IMR-90 (cell line): Measurements from ENCODE around the gene SMPDL3A. TPM values are rescaled to one million over a fixed set of nuclear protein-coding genes. Genes with fewer than 3 reads are reported as not detected.

Source experiments
- ATAC-seq: fragments of 200-7000 bp; cut with Tn5 transposase; 2 replicates; pipeline ENCODE4 v1.9.1; 2020; ENCODE audit warnings: low read depth, mild to moderate bottlenecking, moderate library complexity
- BruUV-seq: library from RNA; stranded (reverse); fragments of 400-500 nt; replicated peaks from 2 replicates; lab custom pipeline; 2021; lab: Mats Ljungman, UMichigan
- CTCF ChIA-PET: fragments of 300-600 bp; formaldehyde crosslinking; extraction: SDS; loops from one replicate; lab custom pipeline; 2021; ENCODE audit warnings: antibody characterized with exemption; lab: Yijun Ruan, JAX
- POLR2A ChIA-PET: fragments of 300-600 bp; sonication (Branson Sonifier 250); formaldehyde crosslinking; loops from one replicate; lab custom pipeline; 2022; ENCODE audit warnings: antibody characterized with exemption; ENCODE audit not compliant: unreplicated experiment; lab: Charles Lee
- DNase-seq: peaks from one replicate; pipeline ENCODE4 v3.0.0; 2013
- H2AFZ ChIP-seq: replicated peaks from 2 replicates; pipeline ENCODE3; 2013; ENCODE audit warnings: low read length, mild to moderate bottlenecking; ENCODE audit not compliant: poor library complexity
- H2AK5ac ChIP-seq: 2 replicates; pipeline ENCODE4 v1.6.1; 2013; ENCODE audit warnings: low read depth, low read length, inconsistent platforms
- H2AK9ac ChIP-seq: replicated peaks from 2 replicates; pipeline ENCODE3; 2013; ENCODE audit warnings: mild to moderate bottlenecking, low read depth, low read length, moderate library complexity; ENCODE audit not compliant: poor library complexity
- H2BK120ac ChIP-seq: 2 replicates; pipeline ENCODE4 v1.6.1; 2013; ENCODE audit warnings: low read depth, low read length, inconsistent platforms
- H2BK15ac ChIP-seq: 3 replicates; pipeline ENCODE4 v1.6.1; 2013; ENCODE audit warnings: low read depth, low read length, inconsistent platforms
- H2BK20ac ChIP-seq: 2 replicates; pipeline ENCODE4 v1.6.1; 2013; ENCODE audit warnings: low read depth, mild to moderate bottlenecking, inconsistent platforms, low read length, moderate library complexity
- H2BK5ac ChIP-seq: 2 replicates; pipeline ENCODE4 v1.6.1; 2013; ENCODE audit warnings: mild to moderate bottlenecking, low read depth, low read length, inconsistent platforms; ENCODE audit not compliant: poor library complexity, severe bottlenecking
- H3K14ac ChIP-seq: replicated peaks from 2 replicates; pipeline ENCODE4 v1.6.1; 2013; ENCODE audit warnings: low read depth, low read length, inconsistent platforms
- H3K18ac ChIP-seq: 2 replicates; pipeline ENCODE4 v1.6.1; 2013; ENCODE audit warnings: low read depth, low read length, control low read depth
- H3K23ac ChIP-seq: 2 replicates; pipeline ENCODE4 v1.6.1; 2013; ENCODE audit warnings: low read depth, low read length, inconsistent platforms
- H3K27ac ChIP-seq: 2 replicates; pipeline ENCODE4 v1.5.1; 2013; ENCODE audit warnings: mild to moderate bottlenecking, control low read depth, low read length; ENCODE audit not compliant: insufficient read depth
- H3K27me3 ChIP-seq: 2 replicates; pipeline ENCODE4 v1.6.1; 2013; ENCODE audit warnings: low read length; ENCODE audit not compliant: control insufficient read depth, insufficient read depth
- H3K36me3 ChIP-seq: 2 replicates; pipeline ENCODE4 v1.6.1; 2013; ENCODE audit warnings: low read length, mixed read lengths; ENCODE audit not compliant: control insufficient read depth, insufficient read depth
- H3K4ac ChIP-seq: 2 replicates; pipeline ENCODE4 v1.6.1; 2013; ENCODE audit warnings: low read depth, low read length, inconsistent platforms
- H3K4me1 ChIP-seq: 2 replicates; pipeline ENCODE4 v1.6.1; 2013; ENCODE audit warnings: low read length, mixed read lengths; ENCODE audit not compliant: control insufficient read depth, insufficient read depth
- H3K4me2 ChIP-seq: 2 replicates; pipeline ENCODE4 v1.6.1; 2013; ENCODE audit warnings: low read depth, mild to moderate bottlenecking, control low read depth, low read length, moderate library complexity
- H3K4me3 ChIP-seq: 2 replicates; pipeline ENCODE4 v1.5.1; 2013; ENCODE audit warnings: low read depth, mild to moderate bottlenecking, control low read depth, low read length, moderate library complexity; ENCODE audit not compliant: insufficient read depth
- H3K56ac ChIP-seq: 2 replicates; pipeline ENCODE4 v1.6.1; 2013; ENCODE audit warnings: low read length, inconsistent platforms; ENCODE audit not compliant: insufficient read depth; ENCODE audit errors: extremely low read depth
- H3K79me1 ChIP-seq, 2 experiments: 2 replicates each; pipeline ENCODE4 v1.6.1; 2013; ENCODE audit warnings: low read length in 2 of 2, inconsistent platforms in 1 of 2, low read depth in 1 of 2
- H3K9ac ChIP-seq: 2 replicates; pipeline ENCODE4 v1.6.1; 2013; ENCODE audit warnings: low read depth, low read length, control low read depth
- H3K9me1 ChIP-seq: 2 replicates; pipeline ENCODE4 v1.6.1; 2013; ENCODE audit warnings: low read length, inconsistent platforms; ENCODE audit not compliant: insufficient read depth
- H3K9me3 ChIP-seq: 2 replicates; pipeline ENCODE4 v1.6.1; 2013; ENCODE audit warnings: low read length; ENCODE audit not compliant: control insufficient read depth, insufficient read depth
- H4K20me1 ChIP-seq: 2 replicates; pipeline ENCODE4 v1.6.1; 2013; ENCODE audit warnings: low read length, inconsistent platforms; ENCODE audit not compliant: insufficient read depth
- H4K5ac ChIP-seq: 2 replicates; pipeline ENCODE4 v1.6.1; 2013; ENCODE audit warnings: mild to moderate bottlenecking, low read depth, low read length, control low read depth
- H4K8ac ChIP-seq, 2 experiments: 2 replicates each; pipeline ENCODE4 v1.6.1; 2013; ENCODE audit warnings: low read depth in 2 of 2, low read length in 2 of 2, control low read depth in 1 of 2, inconsistent platforms in 1 of 2
- H4K91ac ChIP-seq: 2 replicates; pipeline ENCODE4 v1.6.1; 2013; ENCODE audit warnings: low read depth, low read length, inconsistent platforms; ENCODE audit not compliant: insufficient read depth
- CEBPB ChIP-seq: IDR thresholded peaks from 2 replicates; pipeline ENCODE4 v1.6.1; 2012; ENCODE audit warnings: low read depth, low read length, improper control_type of control experiment
- CHD1 ChIP-seq: IDR thresholded peaks from 2 replicates; pipeline ENCODE4 v1.6.1; 2012; ENCODE audit warnings: low read depth, low read length, improper control_type of control experiment
- FOS ChIP-seq: fragments of 150-350 bp; IDR thresholded peaks from 2 replicates; pipeline ENCODE4 v1.6.1; 2016; ENCODE audit warnings: low read depth, low read length
- MAFK ChIP-seq: IDR thresholded peaks from 2 replicates; pipeline ENCODE4 v1.6.1; 2012; ENCODE audit warnings: low read depth, low read length, improper control_type of control experiment
- NFE2L2 ChIP-seq: fragments of 150-350 bp; IDR thresholded peaks from 2 replicates; pipeline ENCODE4 v1.6.1; 2016; ENCODE audit warnings: low read depth, mild to moderate bottlenecking, low read length
- POLR2A ChIP-seq: IDR thresholded peaks from 2 replicates; pipeline ENCODE4 v1.6.1; 2012; ENCODE audit warnings: mild to moderate bottlenecking, low read depth, low read length
- RCOR1 ChIP-seq: IDR thresholded peaks from 2 replicates; pipeline ENCODE4 v1.6.1; 2012; ENCODE audit warnings: mild to moderate bottlenecking, low read length, improper control_type of control experiment; ENCODE audit not compliant: insufficient replicate concordance
- SMC3 ChIP-seq: fragments of 150-350 bp; IDR thresholded peaks from 2 replicates; pipeline ENCODE4 v1.6.1; 2016; ENCODE audit warnings: low read depth, mild to moderate bottlenecking, antibody characterized with exemption, low read length, moderate library complexity
- WGBS, 2 experiments: methylation state at CpG; one replicate each; pipeline versions ENCODE4 v1.1.5 to v1.1.7; 2013; ENCODE audit warnings: missing lambda C conversion rate in 2 of 2; ENCODE audit not compliant: insufficient read length in 1 of 2; ENCODE audit errors: extremely low coverage in 2 of 2; 5-methylcytosine and 5-hydroxymethylcytosine counted together
- dilution Hi-C: fragments of 300-500 bp; cut with HindIII; formaldehyde crosslinking; loops from one replicate; pipeline ENCODE4 v1.14.3; 2018; ENCODE audit warnings: low sequenced_read_pairs; ENCODE audit not compliant: unreplicated experiment
- in situ Hi-C: fragments of 300-500 bp; cut with MboI; formaldehyde crosslinking; loops from 3 replicates; pipeline ENCODE4 v1.14.3; 2019; ENCODE audit warnings: low sequenced_read_pairs, inconsistent platforms, mixed read lengths
- intact Hi-C: fragments of 100-400 bp; cut with micrococcal nuclease; formaldehyde crosslinking; loops from 2 replicates; pipeline ENCODE4 v1.10.0; 2022
- polyA plus RNA-seq, 3 experiments: library from polyadenylated mRNA; depleted of rRNA; stranded (reverse); fragments of >200 nt; gene quantifications; 2 replicates each; pipeline ENCODE4 v1.2.3, GENCODE V29; 2012; ENCODE audit warnings: low replicate concordance in 1 of 3
- total RNA-seq: library from RNA; depleted of rRNA; stranded (reverse); fragments of >200 nt; gene quantifications from 2 replicates; pipeline ENCODE4 v1.2.3, GENCODE V29; 2012
- TF ChIP-seq, protein P1 (sequence below): conservative IDR thresholded peaks from 2 replicates; pipeline ENCODE4 v1.5.1; 2012; ENCODE audit warnings: mild to moderate bottlenecking, low read depth, low read length, improper control_type of control experiment
- TF ChIP-seq, protein P2 (sequence below): fragments of 150-350 bp; IDR thresholded peaks from 2 replicates; pipeline ENCODE4 v1.6.1; 2017; ENCODE audit warnings: mild to moderate bottlenecking, antibody characterized with exemption, low read length, low read depth
- TF ChIP-seq, protein P3 (sequence below): fragments of 150-350 bp; IDR thresholded peaks from 2 replicates; pipeline ENCODE4 v1.6.1; 2016; ENCODE audit warnings: low read depth, mild to moderate bottlenecking, low read length, moderate library complexity, borderline replicate concordance

SMPDL3A gene
- total and polyA plus RNA-seq, 2 of the 4 experiments (the other 2 are of a cell fraction), result 9.9 to 14.2 TPM

DNA sequence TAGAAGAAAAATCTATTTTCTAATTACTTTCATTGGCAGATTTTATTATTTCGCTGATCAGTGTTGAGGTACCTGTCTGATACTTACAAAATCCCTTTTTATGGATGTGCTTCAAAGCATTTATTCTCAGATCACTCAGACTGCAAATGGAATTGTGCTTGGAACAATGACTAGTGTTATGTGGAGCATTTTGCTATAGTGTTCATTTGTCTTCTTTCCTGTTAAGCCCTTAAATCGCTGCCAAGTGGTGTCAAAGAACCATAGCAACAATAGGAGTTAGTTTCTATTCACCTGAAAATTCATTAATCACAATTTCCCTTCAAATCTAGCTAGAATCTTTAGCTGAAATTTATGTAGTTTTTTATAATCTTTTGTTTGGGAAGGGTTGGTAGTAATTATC, 29.8 kb downstream of the SMPDL3A start:
- no peak overlapping the region for H2AK5ac ChIP-seq
- no peaks in the 10 kb centered on the region for H3K36me3 ChIP-seq
- H2AFZ ChIP-seq, result no peak overlapping the region
- no peak overlapping the region for H3K9ac ChIP-seq
- no peak overlapping the region for H4K5ac ChIP-seq
- H3K4ac ChIP-seq, result no peak overlapping the region
- no peak overlapping the region for H3K4me3 ChIP-seq
- no peak overlapping the region for H2BK5ac ChIP-seq
- no peak for DNase-seq
- no peak overlapping the region for H2AK9ac ChIP-seq
- intact Hi-C loops (no loop called here), in situ Hi-C loops (no loop called here), dilution Hi-C loops (no loop called here)
- no peak for TF ChIP-seq SMC3
- TF ChIP-seq, protein P1, sequence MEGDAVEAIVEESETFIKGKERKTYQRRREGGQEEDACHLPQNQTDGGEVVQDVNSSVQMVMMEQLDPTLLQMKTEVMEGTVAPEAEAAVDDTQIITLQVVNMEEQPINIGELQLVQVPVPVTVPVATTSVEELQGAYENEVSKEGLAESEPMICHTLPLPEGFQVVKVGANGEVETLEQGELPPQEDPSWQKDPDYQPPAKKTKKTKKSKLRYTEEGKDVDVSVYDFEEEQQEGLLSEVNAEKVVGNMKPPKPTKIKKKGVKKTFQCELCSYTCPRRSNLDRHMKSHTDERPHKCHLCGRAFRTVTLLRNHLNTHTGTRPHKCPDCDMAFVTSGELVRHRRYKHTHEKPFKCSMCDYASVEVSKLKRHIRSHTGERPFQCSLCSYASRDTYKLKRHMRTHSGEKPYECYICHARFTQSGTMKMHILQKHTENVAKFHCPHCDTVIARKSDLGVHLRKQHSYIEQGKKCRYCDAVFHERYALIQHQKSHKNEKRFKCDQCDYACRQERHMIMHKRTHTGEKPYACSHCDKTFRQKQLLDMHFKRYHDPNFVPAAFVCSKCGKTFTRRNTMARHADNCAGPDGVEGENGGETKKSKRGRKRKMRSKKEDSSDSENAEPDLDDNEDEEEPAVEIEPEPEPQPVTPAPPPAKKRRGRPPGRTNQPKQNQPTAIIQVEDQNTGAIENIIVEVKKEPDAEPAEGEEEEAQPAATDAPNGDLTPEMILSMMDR, result no peak
- TF ChIP-seq, protein P2, sequence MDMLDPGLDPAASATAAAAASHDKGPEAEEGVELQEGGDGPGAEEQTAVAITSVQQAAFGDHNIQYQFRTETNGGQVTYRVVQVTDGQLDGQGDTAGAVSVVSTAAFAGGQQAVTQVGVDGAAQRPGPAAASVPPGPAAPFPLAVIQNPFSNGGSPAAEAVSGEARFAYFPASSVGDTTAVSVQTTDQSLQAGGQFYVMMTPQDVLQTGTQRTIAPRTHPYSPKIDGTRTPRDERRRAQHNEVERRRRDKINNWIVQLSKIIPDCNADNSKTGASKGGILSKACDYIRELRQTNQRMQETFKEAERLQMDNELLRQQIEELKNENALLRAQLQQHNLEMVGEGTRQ, result no peak
- no peak for TF ChIP-seq RCOR1
- no peak for TF ChIP-seq CEBPB
- no peak for TF ChIP-seq MAFK
- TF ChIP-seq FOS, result no peak
- no peak for TF ChIP-seq CHD1
- TF ChIP-seq NFE2L2, result no peak
- TF ChIP-seq, protein P3, sequence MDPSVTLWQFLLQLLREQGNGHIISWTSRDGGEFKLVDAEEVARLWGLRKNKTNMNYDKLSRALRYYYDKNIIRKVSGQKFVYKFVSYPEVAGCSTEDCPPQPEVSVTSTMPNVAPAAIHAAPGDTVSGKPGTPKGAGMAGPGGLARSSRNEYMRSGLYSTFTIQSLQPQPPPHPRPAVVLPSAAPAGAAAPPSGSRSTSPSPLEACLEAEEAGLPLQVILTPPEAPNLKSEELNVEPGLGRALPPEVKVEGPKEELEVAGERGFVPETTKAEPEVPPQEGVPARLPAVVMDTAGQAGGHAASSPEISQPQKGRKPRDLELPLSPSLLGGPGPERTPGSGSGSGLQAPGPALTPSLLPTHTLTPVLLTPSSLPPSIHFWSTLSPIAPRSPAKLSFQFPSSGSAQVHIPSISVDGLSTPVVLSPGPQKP, result no peak
- TF ChIP-seq POLR2A, result no peak
- H3K56ac ChIP-seq, result no peak overlapping the region
- no peaks in the 10 kb centered on the region for H3K79me1 ChIP-seq
- H3K27me3 ChIP-seq, result no peaks in the 10 kb centered on the region
- CTCF ChIA-PET, result interaction anchor here (0.6 to 1.2 kb wide), 2 partner anchors 8 to 29 kb away, joined by 3 to 4 read pairs; no protein-coding TSS in a partner anchor
- H2BK15ac ChIP-seq, result no peak overlapping the region
- no peak for ATAC-seq
- no peak overlapping the region for H2BK120ac ChIP-seq
- H4K8ac ChIP-seq, result no peak overlapping the region
- no peaks in the 10 kb centered on the region for H4K20me1 ChIP-seq
- H3K18ac ChIP-seq, result no peak overlapping the region
- no peaks in the 10 kb centered on the region for H3K9me3 ChIP-seq
- H3K4me1 ChIP-seq, result no peaks in the 10 kb centered on the region
- no peak overlapping the region for H2BK20ac ChIP-seq
- H3K4me2 ChIP-seq, result no peak overlapping the region
- POLR2A ChIA-PET, result no interaction called here
- BruUV-seq, result no TSS peak
- H3K14ac ChIP-seq, result no peak overlapping the region
- H3K23ac ChIP-seq, result no peak overlapping the region
- H4K91ac ChIP-seq, result no peak overlapping the region
- WGBS, 2 experiments, result no CpG with 5 or more reads among the region's 2 CpGs
- no peaks in the 10 kb centered on the region for H3K9me1 ChIP-seq
- no peak overlapping the region for H3K27ac ChIP-seq
